ENCODE measurements around the gene FAM9A. TPM values are rescaled to one million over a fixed set of nuclear protein-coding genes. Genes with fewer than 3 reads are reported as not detected.

The FAM9A gene
- total RNA-seq (under 1 TPM in 1 of 2 donors, not detected in 1; 0.10 TPM), polyA plus RNA-seq (ENCODE audit: insufficient read length in 2 of 2) (under 1 TPM in 1 of 2 donors, not detected in 1; 0.11 TPM)
- long read RNA-seq, donor 1, result 0 reads
- long read RNA-seq, donor 2, result 0 reads
- long read RNA-seq, donor 3, result 0 reads
- long read RNA-seq, donor 4, result 0 reads

DNA sequence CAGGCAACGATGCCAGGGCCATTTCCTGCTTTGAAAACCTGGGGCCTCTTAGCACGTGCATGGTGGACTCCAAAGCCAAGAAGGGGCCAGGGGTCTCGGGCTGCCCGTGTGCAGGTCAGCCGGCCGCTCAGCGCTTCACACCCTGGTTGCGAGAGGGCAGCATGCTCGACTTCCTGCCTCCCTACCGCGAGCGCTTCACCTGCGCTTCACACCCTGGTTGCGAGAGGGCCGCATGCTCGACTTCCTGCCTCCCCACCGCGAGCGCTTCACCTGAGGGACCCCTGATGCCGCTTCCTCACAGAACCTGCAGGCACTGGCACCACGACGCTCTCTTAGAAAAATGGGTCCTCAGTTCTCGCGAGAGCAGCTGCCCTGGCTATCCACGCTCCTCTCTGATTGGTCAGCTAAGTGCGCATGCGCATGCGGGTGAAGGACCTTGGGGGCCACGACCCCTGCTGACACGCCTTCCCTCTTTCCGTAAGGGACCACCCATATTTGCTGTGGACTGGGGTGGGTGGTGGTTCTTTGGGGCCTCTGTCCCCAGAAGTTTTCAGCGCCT, at the start of gene FAM9A:
TSS of gene FAM9A (minus strand) at position 343 of the 559 bp plus-strand sequence. CDS start 1,212 bp downstream, outside the sequence.
- H3K27me3 ChIP-seq (ENCODE audit: control insufficient read depth, insufficient read depth, low read length), result peaks cover 2% of the 10 kb centered on the region
- no peaks in the 10 kb centered on the region for H3K4me1 ChIP-seq (ENCODE audit: control insufficient read depth, insufficient read depth, low read length)
- DNase-seq (ENCODE audit: low read depth in 4 of 6, low spot score in 6 of 6), result no peak
- no peaks in the 10 kb centered on the region for H3K36me3 ChIP-seq (ENCODE audit: control insufficient read depth, insufficient read depth, low read length)
- H3K9me3 ChIP-seq (ENCODE audit: control insufficient read depth, insufficient read depth, low read length), result no peaks in the 10 kb centered on the region
- no peak within 1 kb of the TSS for H3K27ac ChIP-seq (ENCODE audit: low read depth, low read length)
- 94% methylated on average over 30 of the region's 32 CpGs for WGBS (ENCODE audit: insufficient coverage)
- no peak within 1 kb of the TSS for H3K4me3 ChIP-seq (ENCODE audit: low read depth, low read length)

DNA sequence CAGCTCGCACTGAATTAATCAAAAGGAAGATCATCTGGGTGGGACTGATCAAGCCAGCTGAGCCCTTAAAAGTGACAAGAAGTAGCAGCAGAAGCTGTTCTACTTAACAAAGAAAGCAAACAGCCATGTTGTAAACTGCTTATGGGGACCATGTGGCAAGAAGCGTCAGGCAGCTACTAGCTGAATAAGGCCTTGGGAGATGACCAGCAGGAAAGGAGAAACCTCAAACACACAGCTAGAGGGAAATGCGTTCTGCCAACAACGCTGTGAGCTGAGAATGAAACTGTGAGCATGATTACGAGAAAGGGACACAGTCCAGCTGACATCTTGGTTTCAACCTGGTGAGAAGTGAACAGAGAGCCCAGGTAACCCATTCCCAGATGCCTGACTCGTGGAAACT, 49.3 kb upstream of the FAM9A start:
- WGBS (ENCODE audit: insufficient coverage), result 79% methylated on average over 4 of the region's 6 CpGs
- H3K9me3 ChIP-seq (ENCODE audit: control insufficient read depth, insufficient read depth, low read length), result no peaks in the 10 kb centered on the region
- H3K4me3 ChIP-seq (ENCODE audit: low read depth, low read length), result no peak overlapping the region
- peaks cover 16% of the 10 kb centered on the region for H3K27me3 ChIP-seq (ENCODE audit: control insufficient read depth, insufficient read depth, low read length)
- H3K36me3 ChIP-seq (ENCODE audit: control insufficient read depth, insufficient read depth, low read length), result no peaks in the 10 kb centered on the region
- no peak overlapping the region for H3K27ac ChIP-seq (ENCODE audit: low read depth, low read length)
- H3K4me1 ChIP-seq (ENCODE audit: control insufficient read depth, insufficient read depth, low read length), result no peaks in the 10 kb centered on the region
- peak in 1 of 6 donors; percentile 19 for DNase-seq (ENCODE audit: low read depth in 4 of 6, low spot score in 6 of 6)

GRCh38 chrX:8849945-8850344, 48.8 kb upstream of the FAM9A start:
- Histone ChIP-seq H3K27me3 (ENCODE audit: control insufficient read depth, insufficient read depth, low read length) (peaks cover 16% of the 10 kb centered on the region), H3K4me1 (ENCODE audit: control insufficient read depth, insufficient read depth, low read length) (no peaks in the 10 kb centered on the region), H3K27ac (ENCODE audit: low read depth, low read length) (no peak overlapping the region), H3K4me3 (ENCODE audit: low read depth, low read length) (no peak overlapping the region), H3K36me3 (ENCODE audit: control insufficient read depth, insufficient read depth, low read length) (no peaks in the 10 kb centered on the region), H3K9me3 (ENCODE audit: control insufficient read depth, insufficient read depth, low read length) (no peaks in the 10 kb centered on the region)
- 60% methylated on average over 2 of the region's 2 CpGs for WGBS (ENCODE audit: insufficient coverage)
- DNase-seq (ENCODE audit: low read depth in 4 of 6, low spot score in 6 of 6), result no peak

GRCh38 chrX:8849458-8849857, 48.3 kb upstream of the FAM9A start:
- no peaks in the 10 kb centered on the region for H3K36me3 ChIP-seq (ENCODE audit: control insufficient read depth, insufficient read depth, low read length)
- no peak overlapping the region for H3K27ac ChIP-seq (ENCODE audit: low read depth, low read length)
- H3K27me3 ChIP-seq (ENCODE audit: control insufficient read depth, insufficient read depth, low read length), result peaks cover 16% of the 10 kb centered on the region
- H3K4me3 ChIP-seq (ENCODE audit: low read depth, low read length), result no peak overlapping the region
- no peak for DNase-seq (ENCODE audit: low read depth in 4 of 6, low spot score in 6 of 6)
- no peaks in the 10 kb centered on the region for H3K9me3 ChIP-seq (ENCODE audit: control insufficient read depth, insufficient read depth, low read length)
- no CpG with 5 or more reads among the region's 2 CpGs for WGBS (ENCODE audit: insufficient coverage)
- no peaks in the 10 kb centered on the region for H3K4me1 ChIP-seq (ENCODE audit: control insufficient read depth, insufficient read depth, low read length)

- H3K9me3 ChIP-seq (ENCODE audit: control insufficient read depth, insufficient read depth, low read length), result no peaks in the 10 kb centered on the region
- DNase-seq (ENCODE audit: low read depth in 4 of 6, low spot score in 6 of 6), result no peak
- no CpG with 5 or more reads among the region's 3 CpGs for WGBS (ENCODE audit: insufficient coverage)
- no peaks in the 10 kb centered on the region for H3K4me1 ChIP-seq (ENCODE audit: control insufficient read depth, insufficient read depth, low read length)
- no peak overlapping the region for H3K27ac ChIP-seq (ENCODE audit: low read depth, low read length)
- no peaks in the 10 kb centered on the region for H3K36me3 ChIP-seq (ENCODE audit: control insufficient read depth, insufficient read depth, low read length)
- no peak overlapping the region for H3K4me3 ChIP-seq (ENCODE audit: low read depth, low read length)
- H3K27me3 ChIP-seq (ENCODE audit: control insufficient read depth, insufficient read depth, low read length), result peaks cover 16% of the 10 kb centered on the region
Observed at GRCh38 chrX:8848911-8849310, 47.7 kb upstream of the FAM9A start.

- no peaks in the 10 kb centered on the region for H3K4me1 ChIP-seq (ENCODE audit: control insufficient read depth, insufficient read depth, low read length)
- no peaks in the 10 kb centered on the region for H3K9me3 ChIP-seq (ENCODE audit: control insufficient read depth, insufficient read depth, low read length)
- peaks cover 16% of the 10 kb centered on the region for H3K27me3 ChIP-seq (ENCODE audit: control insufficient read depth, insufficient read depth, low read length)
- no peak overlapping the region for H3K4me3 ChIP-seq (ENCODE audit: low read depth, low read length)
- 59% methylated on average over 2 of the region's 3 CpGs for WGBS (ENCODE audit: insufficient coverage)
- H3K27ac ChIP-seq (ENCODE audit: low read depth, low read length), result no peak overlapping the region
- no peak for DNase-seq (ENCODE audit: low read depth in 4 of 6, low spot score in 6 of 6)
- H3K36me3 ChIP-seq (ENCODE audit: control insufficient read depth, insufficient read depth, low read length), result no peaks in the 10 kb centered on the region
Observed at GRCh38 chrX:8848441-8848840, 47.3 kb upstream of the FAM9A start.

GRCh38 chrX:8847360-8847759, 46.2 kb upstream of the FAM9A start:
- Histone ChIP-seq H3K4me1 (ENCODE audit: control insufficient read depth, insufficient read depth, low read length) (no peaks in the 10 kb centered on the region), H3K36me3 (ENCODE audit: control insufficient read depth, insufficient read depth, low read length) (no peaks in the 10 kb centered on the region), H3K4me3 (ENCODE audit: low read depth, low read length) (no peak overlapping the region), H3K27ac (ENCODE audit: low read depth, low read length) (no peak overlapping the region), H3K9me3 (ENCODE audit: control insufficient read depth, insufficient read depth, low read length) (no peaks in the 10 kb centered on the region), H3K27me3 (ENCODE audit: control insufficient read depth, insufficient read depth, low read length) (peaks cover 16% of the 10 kb centered on the region)
- no CpG with 5 or more reads among the region's 1 CpG for WGBS (ENCODE audit: insufficient coverage)
- no peak for DNase-seq (ENCODE audit: low read depth in 4 of 6, low spot score in 6 of 6)

DNA sequence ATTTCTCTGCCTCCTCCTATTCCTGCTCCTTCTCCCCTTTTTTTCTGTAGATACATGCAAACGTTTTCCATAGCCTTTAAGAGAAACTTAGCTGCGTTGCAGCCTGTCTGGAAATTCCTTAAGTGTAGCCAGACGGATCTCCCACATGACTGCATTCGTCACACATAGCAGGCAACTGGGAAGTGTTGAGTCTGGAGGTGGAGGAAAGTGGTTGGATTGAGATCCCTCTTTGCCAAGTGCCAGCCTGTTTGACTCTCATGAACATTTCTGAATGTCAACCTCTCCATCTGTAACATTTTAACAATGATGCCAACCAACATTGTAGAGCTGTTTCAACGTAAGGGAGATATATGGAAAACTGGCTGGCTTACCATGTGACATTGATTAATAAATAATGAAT, 45.1 kb upstream of the FAM9A start:
- DNase-seq (ENCODE audit: low read depth in 4 of 6, low spot score in 6 of 6), result peak in 1 of 6 donors; percentile 38
- no peaks in the 10 kb centered on the region for H3K9me3 ChIP-seq (ENCODE audit: control insufficient read depth, insufficient read depth, low read length)
- no peaks in the 10 kb centered on the region for H3K4me1 ChIP-seq (ENCODE audit: control insufficient read depth, insufficient read depth, low read length)
- 40% methylated on average over 2 of the region's 5 CpGs for WGBS (ENCODE audit: insufficient coverage)
- peaks cover 19% of the 10 kb centered on the region for H3K27me3 ChIP-seq (ENCODE audit: control insufficient read depth, insufficient read depth, low read length)
- H3K4me3 ChIP-seq (ENCODE audit: low read depth, low read length), result no peak overlapping the region
- no peak overlapping the region for H3K27ac ChIP-seq (ENCODE audit: low read depth, low read length)
- no peaks in the 10 kb centered on the region for H3K36me3 ChIP-seq (ENCODE audit: control insufficient read depth, insufficient read depth, low read length)

DNA sequence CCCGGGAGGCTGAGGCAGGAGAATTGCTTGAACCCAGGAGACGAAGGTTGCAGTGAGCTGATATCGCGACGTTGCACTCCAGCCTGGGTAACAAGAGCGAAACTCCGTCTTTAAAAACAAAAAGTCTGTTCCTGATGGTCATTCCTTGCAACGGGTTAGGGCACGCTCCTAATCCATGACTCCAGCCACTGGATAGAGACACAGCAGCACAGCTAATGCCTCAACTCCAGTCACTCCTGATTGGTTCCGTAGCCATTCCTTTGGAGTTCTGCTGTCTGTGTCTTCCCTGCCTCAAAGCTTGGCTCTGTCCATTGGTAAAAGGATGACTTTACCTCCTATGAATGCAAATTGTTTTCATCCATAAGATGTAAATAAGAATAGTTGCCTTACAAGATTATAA, 44.3 kb upstream of the FAM9A start:
- no peaks in the 10 kb centered on the region for H3K36me3 ChIP-seq (ENCODE audit: control insufficient read depth, insufficient read depth, low read length)
- WGBS (ENCODE audit: insufficient coverage), result 70% methylated on average over 9 of the region's 10 CpGs
- no peak for DNase-seq (ENCODE audit: low read depth in 4 of 6, low spot score in 6 of 6)
- no peaks in the 10 kb centered on the region for H3K4me1 ChIP-seq (ENCODE audit: control insufficient read depth, insufficient read depth, low read length)
- H3K9me3 ChIP-seq (ENCODE audit: control insufficient read depth, insufficient read depth, low read length), result no peaks in the 10 kb centered on the region
- H3K27ac ChIP-seq (ENCODE audit: low read depth, low read length), result no peak overlapping the region
- H3K27me3 ChIP-seq (ENCODE audit: control insufficient read depth, insufficient read depth, low read length), result peaks cover 21% of the 10 kb centered on the region
- H3K4me3 ChIP-seq (ENCODE audit: low read depth, low read length), result no peak overlapping the region

DNA sequence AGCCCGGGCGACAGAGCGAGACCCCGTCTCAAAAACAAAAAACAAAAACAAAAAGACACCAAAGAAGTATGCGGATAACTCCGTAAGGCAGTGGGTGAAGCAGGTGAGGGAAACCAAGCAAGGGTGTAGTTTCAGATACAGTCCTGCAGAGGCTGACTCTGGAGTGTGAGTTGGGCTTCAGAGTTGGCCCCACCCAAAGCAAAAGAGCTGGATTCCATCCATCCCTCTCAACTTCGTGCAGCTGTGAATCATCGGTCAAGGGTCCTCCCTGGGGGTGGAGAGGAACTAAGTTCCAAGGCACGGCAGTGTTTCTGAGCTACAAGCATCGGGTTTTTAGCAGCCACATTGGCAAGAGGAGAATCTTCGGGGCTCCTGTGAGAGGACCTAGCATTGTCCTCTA, 43.9 kb upstream of the FAM9A start:
- peaks cover 25% of the 10 kb centered on the region for H3K27me3 ChIP-seq (ENCODE audit: control insufficient read depth, insufficient read depth, low read length)
- no peaks in the 10 kb centered on the region for H3K36me3 ChIP-seq (ENCODE audit: control insufficient read depth, insufficient read depth, low read length)
- no peak for DNase-seq (ENCODE audit: low read depth in 4 of 6, low spot score in 6 of 6)
- no peak overlapping the region for H3K4me3 ChIP-seq (ENCODE audit: low read depth, low read length)
- 71% methylated on average over 5 of the region's 11 CpGs for WGBS (ENCODE audit: insufficient coverage)
- H3K4me1 ChIP-seq (ENCODE audit: control insufficient read depth, insufficient read depth, low read length), result no peaks in the 10 kb centered on the region
- H3K27ac ChIP-seq (ENCODE audit: low read depth, low read length), result no peak overlapping the region
- no peaks in the 10 kb centered on the region for H3K9me3 ChIP-seq (ENCODE audit: control insufficient read depth, insufficient read depth, low read length)

All from spinal cord (tissue), 10 donors.